Caco-2 (cell line): ENCODE results near the gene PAPPA. TPM values are rescaled to one million over a fixed set of nuclear protein-coding genes. Genes with fewer than 3 reads are reported as not detected.

ENCODE experiments used
- BruUV-seq: library from RNA; stranded (reverse); fragments of 400-500 nt; replicated peaks from 2 replicates; lab custom pipeline; 2021; lab: Mats Ljungman, UMichigan
- CTCF ChIA-PET: fragments of 300-600 bp; sonication (Branson Sonifier 250); formaldehyde crosslinking; loops from one replicate; lab custom pipeline; 2022; ENCODE audit warnings: antibody characterized with exemption; lab: Charles Lee
- POLR2A ChIA-PET: fragments of 300-600 bp; sonication (Branson Sonifier 250); formaldehyde crosslinking; loops from one replicate; lab custom pipeline; 2022; ENCODE audit warnings: antibody characterized with exemption; lab: Charles Lee
- DNase-seq, 2 experiments: peaks; one replicate each; pipeline versions ENCODE4 v3.0.0 to v3.0.0-alpha.2; 2020 to 2022
- H3K27me3 ChIP-seq: replicated peaks from 2 replicates; pipeline ENCODE4 v1.6.0; 2011; ENCODE audit warnings: low read length; ENCODE audit not compliant: control insufficient read depth, insufficient read depth
- H3K36me3 ChIP-seq: 2 replicates; pipeline ENCODE4 v1.5.1; 2011; ENCODE audit warnings: low read length; ENCODE audit not compliant: control insufficient read depth, insufficient read depth
- H3K4me1 ChIP-seq: fragments of 250-450 bp; sonication (Bioruptor Pico); 2 replicates; pipeline ENCODE4 v1.5.1; 2020; ENCODE audit warnings: mild to moderate bottlenecking
- H3K4me3 ChIP-seq: 2 replicates; pipeline ENCODE4 v1.5.1; 2011; ENCODE audit warnings: low read depth, mild to moderate bottlenecking, control low read depth, low read length
- H3K9me3 ChIP-seq: fragments of 250-450 bp; sonication (Bioruptor Pico); 2 replicates; pipeline ENCODE4 v1.5.1; 2020; ENCODE audit warnings: mild to moderate bottlenecking, moderate library complexity
- H3K27ac Mint-ChIP-seq: one replicate; pipeline ENCODE4 v1.8.0; 2022; ENCODE audit warnings: mixed read lengths; ENCODE audit not compliant: unreplicated experiment
- H3K27me3 Mint-ChIP-seq: one replicate; pipeline ENCODE4 v1.8.0; 2022; ENCODE audit warnings: mixed read lengths; ENCODE audit not compliant: insufficient read depth, unreplicated experiment
- H3K36me3 Mint-ChIP-seq: one replicate; pipeline ENCODE4 v1.8.0; 2022; ENCODE audit warnings: mild to moderate bottlenecking, mixed read lengths; ENCODE audit not compliant: insufficient read depth, unreplicated experiment
- H3K4me1 Mint-ChIP-seq: one replicate; pipeline ENCODE4 v1.8.0; 2022; ENCODE audit warnings: low read depth, mixed read lengths; ENCODE audit not compliant: unreplicated experiment
- H3K4me3 Mint-ChIP-seq: one replicate; pipeline ENCODE4 v1.8.0; 2022; ENCODE audit warnings: mild to moderate bottlenecking, moderate library complexity, mixed read lengths; ENCODE audit not compliant: unreplicated experiment
- H3K9me3 Mint-ChIP-seq: one replicate; pipeline ENCODE4 v1.8.0; 2022; ENCODE audit warnings: mixed read lengths; ENCODE audit not compliant: unreplicated experiment
- CTCF ChIP-seq, 2 experiments: fragments of 200-600 bp in 1 of 2; IDR thresholded peaks; 1 replicate in 1 of 2; 2 replicates in 1 of 2; pipeline versions ENCODE4 v1.5.1 to v1.8.0; 2011 to 2022; ENCODE audit warnings: antibody characterized with exemption in 1 of 2, control low read depth in 1 of 2, inconsistent platforms in 1 of 2, low read depth in 1 of 2, low read length in 1 of 2, mild to moderate bottlenecking in 1 of 2, moderate library complexity in 1 of 2; ENCODE audit not compliant: insufficient read depth in 1 of 2, severe bottlenecking in 1 of 2, unreplicated experiment in 1 of 2
- intact Hi-C: fragments of 100-400 bp; cut with micrococcal nuclease; formaldehyde crosslinking; loops from one replicate; pipeline ENCODE4 v1.10.0; 2022; ENCODE audit not compliant: unreplicated experiment
- total RNA-seq: library from RNA; stranded (reverse); gene quantifications from 2 replicates; pipeline ENCODE4 v1.2.3, GENCODE V29; 2022

The PAPPA gene
- total RNA-seq, 1 experiment from 2014 or later: not detected

DNA sequence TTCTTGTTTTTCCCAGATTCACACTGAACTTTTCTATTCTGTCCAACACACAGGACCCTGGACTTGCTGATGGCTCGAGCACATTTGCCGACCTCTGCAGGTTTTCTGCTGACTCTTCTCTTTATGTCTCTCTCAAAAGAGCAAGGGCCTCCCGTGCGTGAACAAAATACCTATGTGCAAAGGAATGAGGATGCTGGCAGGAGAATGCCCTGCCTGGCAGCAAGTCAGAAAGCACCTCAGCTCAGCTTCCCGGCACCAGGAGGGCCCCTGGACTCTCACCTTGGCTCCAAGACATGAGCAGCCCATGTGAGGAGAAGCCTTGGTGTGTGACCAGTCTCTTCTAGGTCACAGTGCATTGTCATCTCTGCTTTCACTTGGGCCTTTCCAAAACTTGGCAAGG lies 36.1 kb downstream of the PAPPA start:
- ChIA-PET CTCF (no interaction called here), POLR2A (no interaction called here)
- no peaks in the 10 kb centered on the region for H3K36me3 ChIP-seq
- intact Hi-C loops: no loop called here
- no peaks in the 10 kb centered on the region for H3K9me3 Mint-ChIP-seq
- TF ChIP-seq CTCF (IDR thresholded peaks at IDR 0.05; ENCODE audit: insufficient read depth in 1 of 2, low read depth in 1 of 2, low read length in 1 of 2, severe bottlenecking in 1 of 2, unreplicated experiment in 1 of 2): no peak
- H3K4me3 ChIP-seq: no peak overlapping the region
- H3K36me3 Mint-ChIP-seq: no peaks in the 10 kb centered on the region
- no TSS peak for BruUV-seq
- H3K27ac Mint-ChIP-seq: no peak overlapping the region
- no peak for DNase-seq
- H3K4me3 Mint-ChIP-seq: no peak overlapping the region
- no peaks in the 10 kb centered on the region for H3K4me1 ChIP-seq
- no peaks in the 10 kb centered on the region for H3K4me1 Mint-ChIP-seq
- no peaks in the 10 kb centered on the region for H3K27me3 ChIP-seq
- H3K9me3 ChIP-seq: no peaks in the 10 kb centered on the region
- peaks cover 10% of the 10 kb centered on the region for H3K27me3 Mint-ChIP-seq

- intact Hi-C loops: no loop called here
- Histone ChIP-seq H3K4me1 (no peaks in the 10 kb centered on the region), H3K4me3 (no peak overlapping the region), H3K36me3 (no peaks in the 10 kb centered on the region), H3K27me3 (no peaks in the 10 kb centered on the region), H3K9me3 (no peaks in the 10 kb centered on the region)
- no peak for TF ChIP-seq CTCF (IDR thresholded peaks at IDR 0.05; ENCODE audit: insufficient read depth in 1 of 2, low read depth in 1 of 2, low read length in 1 of 2, severe bottlenecking in 1 of 2, unreplicated experiment in 1 of 2)
- Mint-ChIP-seq H3K36me3 (no peaks in the 10 kb centered on the region), H3K27me3 (peaks cover 10% of the 10 kb centered on the region), H3K4me3 (no peak overlapping the region), H3K27ac (no peak overlapping the region), H3K9me3 (no peaks in the 10 kb centered on the region), H3K4me1 (no peaks in the 10 kb centered on the region)
- CTCF ChIA-PET: no interaction called here
- BruUV-seq: no TSS peak
- POLR2A ChIA-PET: no interaction called here
- DNase-seq: no peak
These were observed 37.2 kb downstream of the PAPPA start for GRCh38 chr9:116190637-116191396.

DNA sequence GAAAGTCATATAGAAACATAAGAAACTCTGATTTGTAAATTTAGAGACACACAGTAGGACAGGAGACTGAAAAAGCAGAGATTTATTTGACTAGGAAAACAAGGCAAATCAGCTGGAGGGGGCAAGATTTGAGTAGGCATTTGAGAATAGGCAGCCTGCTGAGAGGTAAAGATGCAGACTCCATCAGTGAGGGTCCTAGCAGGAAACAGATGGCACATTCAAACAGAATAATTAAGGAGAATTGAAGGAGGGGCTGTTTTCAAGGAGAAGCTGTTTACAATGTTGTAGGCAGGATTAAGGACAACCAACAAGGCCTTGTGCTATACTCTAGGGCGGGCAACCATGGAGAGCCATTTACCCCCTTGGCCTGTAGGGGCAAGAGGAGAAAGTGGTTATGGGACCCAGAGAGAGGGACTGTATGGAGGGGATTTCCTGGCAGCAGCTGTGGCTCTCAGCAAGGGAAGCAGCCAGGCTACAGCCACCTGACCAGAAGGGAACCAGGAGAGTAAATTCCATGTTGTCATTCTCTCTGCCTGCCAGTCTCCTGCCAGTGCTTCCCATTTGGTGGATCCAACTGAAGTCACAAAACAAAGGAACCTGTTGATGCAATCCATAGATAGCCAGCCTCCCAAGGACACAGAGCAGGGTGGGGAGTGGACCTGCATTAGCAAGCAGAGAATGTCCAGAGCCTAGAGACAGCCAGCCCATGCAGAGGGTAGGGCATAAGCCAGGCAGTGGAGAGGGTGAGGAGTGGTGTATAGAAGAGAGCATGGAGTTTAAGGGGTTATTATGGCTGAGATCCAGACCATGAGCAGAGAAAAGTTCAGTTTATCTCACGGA lies 38.2 kb downstream of the PAPPA start:
- H3K36me3 Mint-ChIP-seq: no peaks in the 10 kb centered on the region
- ChIA-PET POLR2A (no interaction called here), CTCF (no interaction called here)
- peaks cover 10% of the 10 kb centered on the region for H3K27me3 Mint-ChIP-seq
- H3K4me1 Mint-ChIP-seq: no peaks in the 10 kb centered on the region
- H3K4me1 ChIP-seq: no peaks in the 10 kb centered on the region
- H3K9me3 Mint-ChIP-seq: no peaks in the 10 kb centered on the region
- H3K27me3 ChIP-seq: no peaks in the 10 kb centered on the region
- BruUV-seq: no TSS peak
- H3K9me3 ChIP-seq: no peaks in the 10 kb centered on the region
- no peaks in the 10 kb centered on the region for H3K36me3 ChIP-seq
- H3K4me3 Mint-ChIP-seq: no peak overlapping the region
- no peak for TF ChIP-seq CTCF (IDR thresholded peaks at IDR 0.05; ENCODE audit: insufficient read depth in 1 of 2, low read depth in 1 of 2, low read length in 1 of 2, severe bottlenecking in 1 of 2, unreplicated experiment in 1 of 2)
- DNase-seq: no peak
- intact Hi-C loops: no loop called here
- H3K4me3 ChIP-seq: no peak overlapping the region
- H3K27ac Mint-ChIP-seq: no peak overlapping the region
